SK-N-SH treated with all-trans-retinoic acid at 6 μM for 48 hours (cell line): Measurements from ENCODE around the gene TOM1L2.

ENCODE experiments used
- PATZ1 ChIP-seq: fragments of 250-450 bp; sonication (Bioruptor Pico); IDR thresholded peaks from 2 replicates; pipeline ENCODE4 v1.8.0; 2020; ENCODE audit warnings: mild to moderate bottlenecking, moderate library complexity, borderline replicate concordance
- PPARA ChIP-seq: fragments of 250-450 bp; sonication (Bioruptor Pico); IDR thresholded peaks from 2 replicates; pipeline ENCODE4 v1.5.0; 2020; ENCODE audit warnings: mild to moderate bottlenecking, borderline replicate concordance
- ZC3H10 ChIP-seq: fragments of 250-450 bp; sonication (Bioruptor Pico); IDR thresholded peaks from 2 replicates; pipeline ENCODE4 v1.5.1; 2021; ENCODE audit warnings: mild to moderate bottlenecking, moderate library complexity
- ZNF8 ChIP-seq: fragments of 450-650 bp; formaldehyde crosslinking; IDR thresholded peaks from 2 replicates; pipeline ENCODE4 v1.5.0; 2020; ENCODE audit warnings: mild to moderate bottlenecking, moderate library complexity
- TF ChIP-seq, protein P1 (sequence below): fragments of 250-450 bp; sonication (Bioruptor Pico); IDR thresholded peaks from 2 replicates; pipeline ENCODE4 v1.5.1; 2020; ENCODE audit warnings: low read depth, mild to moderate bottlenecking, moderate library complexity

DNA sequence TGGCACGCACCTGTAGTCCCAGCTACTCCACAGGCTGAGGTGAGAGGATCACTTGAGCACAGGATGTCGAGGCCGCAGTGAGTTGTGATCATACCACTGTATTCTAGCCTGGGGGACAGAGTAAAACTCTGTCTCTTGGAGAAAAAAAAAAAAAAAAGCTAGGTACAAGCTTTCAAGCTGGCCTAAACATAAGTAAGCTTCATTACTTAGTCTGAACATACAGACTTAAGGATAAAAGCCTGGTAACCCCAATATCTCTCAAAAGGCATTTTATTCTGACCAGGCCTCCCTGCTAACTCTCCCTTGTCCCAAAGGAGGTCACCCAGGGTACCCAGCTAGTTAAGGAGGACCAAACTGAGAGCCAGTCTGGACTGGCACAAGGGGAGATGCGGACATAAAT lies 46.2 kb downstream of the TOM1L2 start:
- TF ChIP-seq ZC3H10 (CRISPR knock-in tag) (no peak), ZNF8 (CRISPR knock-in tag) (no peak), PATZ1 (no peak), PPARA (CRISPR knock-in tag) (no peak)
- TF ChIP-seq, protein P1, sequence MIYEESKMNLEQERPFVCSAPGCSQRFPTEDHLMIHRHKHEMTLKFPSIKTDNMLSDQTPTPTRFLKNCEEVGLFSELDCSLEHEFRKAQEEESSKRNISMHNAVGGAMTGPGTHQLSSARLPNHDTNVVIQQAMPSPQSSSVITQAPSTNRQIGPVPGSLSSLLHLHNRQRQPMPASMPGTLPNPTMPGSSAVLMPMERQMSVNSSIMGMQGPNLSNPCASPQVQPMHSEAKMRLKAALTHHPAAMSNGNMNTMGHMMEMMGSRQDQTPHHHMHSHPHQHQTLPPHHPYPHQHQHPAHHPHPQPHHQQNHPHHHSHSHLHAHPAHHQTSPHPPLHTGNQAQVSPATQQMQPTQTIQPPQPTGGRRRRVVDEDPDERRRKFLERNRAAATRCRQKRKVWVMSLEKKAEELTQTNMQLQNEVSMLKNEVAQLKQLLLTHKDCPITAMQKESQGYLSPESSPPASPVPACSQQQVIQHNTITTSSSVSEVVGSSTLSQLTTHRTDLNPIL (CRISPR knock-in tag): no peak
